GM21528 (cell line): ENCODE measurements around the gene CRADD.
"Not testable (repeated sequence)": the region's sequence is repeated elsewhere in the genome, so short reads cannot be mapped to it uniquely, and the experiment has no call there.

Experiments used
- ATAC-seq: cut with Tn5 transposase; IDR thresholded peaks from one replicate; pipeline ENCODE4 v1.9.1; 2021; ENCODE audit warnings: mild to moderate bottlenecking, moderate library complexity; ENCODE audit not compliant: unreplicated experiment, low FRiP score

Gene CRADD

GRCh38 chr12:93857991-93858447 lies 180.8 kb downstream of the CRADD start:
- no peak for ATAC-seq

GRCh38 chr12:93860668-93861373 lies 183.6 kb downstream of the CRADD start:
- no peak for ATAC-seq

GRCh38 chr12:93862424-93862823 lies 185.2 kb downstream of the CRADD start:
- ATAC-seq = no peak

- no peak for ATAC-seq
Measured at GRCh38 chr12:93865751-93866150, 188.6 kb downstream of the CRADD start.

GRCh38 chr12:93868771-93869170 lies 191.6 kb downstream of the CRADD start:
- ATAC-seq = no peak

- no peak for ATAC-seq
Measured at GRCh38 chr12:93870020-93870795, 193.0 kb downstream of the CRADD start.

GRCh38 chr12:93871566-93871965 lies 194.4 kb downstream of the CRADD start:
- ATAC-seq = not testable (repeated sequence)

GRCh38 chr12:93873561-93873960 lies 196.4 kb downstream of the CRADD start:
- ATAC-seq = no peak

GRCh38 chr12:93875157-93875556 lies 198.0 kb downstream of the CRADD start:
- no peak for ATAC-seq

- ATAC-seq = no peak
Measured at GRCh38 chr12:93876360-93876759, 199.2 kb downstream of the CRADD start.

- ATAC-seq = no peak
Measured at GRCh38 chr12:93877446-93877845, 200.3 kb downstream of the CRADD start.

GRCh38 chr12:93879476-93880421 lies 202.6 kb downstream of the CRADD start:
- ATAC-seq = no peak

- no peak for ATAC-seq
Measured at GRCh38 chr12:93880853-93881522, 203.8 kb downstream of the CRADD start.

- no peak for ATAC-seq
Measured at GRCh38 chr12:93882763-93883162, 205.6 kb downstream of the CRADD start.

- no peak for ATAC-seq
Measured at GRCh38 chr12:93883436-93884154, 206.4 kb downstream of the CRADD start.

GRCh38 chr12:93884794-93885460 lies 207.8 kb downstream of the CRADD start:
- ATAC-seq = no peak

GRCh38 chr12:93885973-93886532 lies 208.9 kb downstream of the CRADD start:
- ATAC-seq = not testable (repeated sequence)
